Stomach (tissue), 9 donors: Measurements from ENCODE around the gene HSPA4. TPM values are rescaled to one million over a fixed set of nuclear protein-coding genes. Genes with fewer than 3 reads are reported as not detected.

ENCODE experiments used
- DNase-seq, 2 donors: peaks; one replicate each; pipeline versions ENCODE4 v3.0.0 to v3.0.0-alpha.2; 2013 to 2019
- H3K27ac ChIP-seq, 5 donors: fragments of 200-600 bp in 4 of 5; sonication (generic) in 4 of 5; one replicate each; pipeline ENCODE4 v1.5.1; 2013 to 2019; ENCODE audit warnings: mild to moderate bottlenecking in 1 of 5, moderate library complexity in 1 of 5
- H3K27me3 ChIP-seq, 3 donors: fragments of 200-600 bp; sonication (generic); one replicate each; pipeline ENCODE4 v1.5.1; 2017 to 2019; ENCODE audit warnings: mixed run types in 1 of 3
- H3K36me3 ChIP-seq, 4 donors: fragments of 200-600 bp; sonication (generic); 1 replicate in 3 of 4; 2 replicates in 1 of 4; pipeline ENCODE4 v1.5.1; 2016 to 2019
- H3K4me1 ChIP-seq, 4 donors: fragments of 200-600 bp; sonication (generic); one replicate each; pipeline ENCODE4 v1.5.1; 2016 to 2019
- H3K4me3 ChIP-seq, 4 donors: fragments of 200-600 bp; sonication (generic) in 3 of 4; one replicate each; pipeline ENCODE4 v1.5.1; 2016 to 2019; ENCODE audit warnings: mild to moderate bottlenecking in 1 of 4
- H3K9me3 ChIP-seq, 4 donors: fragments of 200-600 bp; sonication (generic); one replicate each; pipeline ENCODE4 v1.5.1; 2016 to 2019
- CTCF ChIP-seq, 7 experiments: fragments of 450-650 bp in 4 of 7; fragments of 200-600 bp in 3 of 7; sonication (generic) in 3 of 7; IDR thresholded peaks; one replicate each; pipeline ENCODE4 v1.5.1; 2016 to 2019; ENCODE audit warnings: antibody characterized with exemption in 7 of 7, control low read depth in 2 of 7, mild to moderate bottlenecking in 1 of 7
- EP300 ChIP-seq: sonication (generic); formaldehyde crosslinking; IDR thresholded peaks from one replicate; pipeline ENCODE4 v1.6.1; 2017; ENCODE audit warnings: antibody characterized with exemption
- POLR2A ChIP-seq, 4 donors: fragments of 450-650 bp; IDR thresholded peaks; one replicate each; pipeline ENCODE4 v1.6.1; 2016; ENCODE audit warnings: antibody characterized with exemption in 4 of 4, control low read depth in 2 of 4, mild to moderate bottlenecking in 1 of 4, moderate library complexity in 1 of 4
- POLR2AphosphoS5 ChIP-seq, 3 donors: sonication (generic); formaldehyde crosslinking; IDR thresholded peaks; one replicate each; pipeline ENCODE4 v1.6.1; 2016; ENCODE audit warnings: antibody characterized with exemption in 3 of 3
- WGBS, 5 donors: extraction: QIAGEN DNeasy Blood & Tissue Kit in 3 of 5; methylation state at CpG; one replicate each; pipeline versions ENCODE4 v1.1.5 to v1.1.7; 2013 to 2018; 5-methylcytosine and 5-hydroxymethylcytosine counted together
- intact Hi-C: fragments of 100-400 bp; cut with DNase I; formaldehyde crosslinking; loops from one replicate; pipeline ENCODE4 v1.15.1; 2023; ENCODE audit warnings: low total_unique reads
- polyA plus RNA-seq, 3 donors: library from polyadenylated mRNA; stranded (reverse); fragments of 200-250 nt; gene quantifications; one replicate each; pipeline ENCODE4 v1.2.3, GENCODE V29; 2013
- total RNA-seq, 5 donors: library from RNA; depleted of rRNA; stranded (reverse); fragments of >200 nt; gene quantifications; one replicate each; pipeline versions ENCODE4 v1.1.0 to v1.2.3, GENCODE V29; 2014 to 2016
- donor health status: healthy with polysubstance abuse.
- donor health status: Bipolar disorder and iron deficiency.
- donor health status: healthy.

The HSPA4 gene
- total and polyA plus RNA-seq, 8 donors = 21.6 to 79.1 (median 37.2) TPM

GRCh38 chr5:133059621-133060020 is 7.8 kb downstream of the HSPA4 start:
- Histone ChIP-seq H3K27ac (no peak overlapping the region), H3K4me1 (peaks cover 7 to 80% (median 47%) of the 10 kb centered on the region in 4 donors), H3K27me3 (no peaks in the 10 kb centered on the region), H3K4me3 (no peak overlapping the region), H3K36me3 (no peaks in the 10 kb centered on the region), H3K9me3 (no peaks in the 10 kb centered on the region)
- TF ChIP-seq POLR2AphosphoS5 (IDR thresholded peaks at IDR 0.05) = no peak
- no peak for TF ChIP-seq POLR2A (IDR thresholded peaks at IDR 0.05)
- no peak for TF ChIP-seq CTCF (IDR thresholded peaks at IDR 0.05)
- no peak for TF ChIP-seq EP300
- WGBS, 5 donors = 76 to 83% (median 79%) methylated on average over 3 of the region's 3 CpGs
- DNase-seq = no peak
- intact Hi-C loops = no loop called here

GRCh38 chr5:133062276-133062675 is 10.5 kb downstream of the HSPA4 start:
- WGBS, 5 donors = 46 to 74% (median 71%) methylated on average over 1 of the region's 1 CpG
- DNase-seq = no peak
- H3K4me1 ChIP-seq = peaks cover 12 to 75% (median 44%) of the 10 kb centered on the region in 4 donors
- H3K36me3 ChIP-seq = peaks cover 2 to 24% (median 12%) of the 10 kb centered on the region in 4 donors
- no peak overlapping the region for H3K4me3 ChIP-seq
- intact Hi-C loops = no loop called here
- TF ChIP-seq POLR2A (IDR thresholded peaks at IDR 0.05) (no peak), CTCF (IDR thresholded peaks at IDR 0.05) (no peak), POLR2AphosphoS5 (IDR thresholded peaks at IDR 0.05) (no peak), EP300 (no peak)
- no peaks in the 10 kb centered on the region for H3K9me3 ChIP-seq
- H3K27me3 ChIP-seq = no peaks in the 10 kb centered on the region
- no peak overlapping the region for H3K27ac ChIP-seq

- TF ChIP-seq CTCF (IDR thresholded peaks at IDR 0.05) (no peak), EP300 (no peak)
- Histone ChIP-seq H3K9me3 (no peaks in the 10 kb centered on the region), H3K27ac (peak overlapping the region in 1 of 5 donors; percentile 50), H3K27me3 (no peaks in the 10 kb centered on the region), H3K4me1 (peaks cover 12 to 58% (median 32%) of the 10 kb centered on the region in 4 donors), H3K4me3 (no peak overlapping the region), H3K36me3 (peaks cover 16 to 41% (median 26%) of the 10 kb centered on the region in 4 donors)
- no peak for DNase-seq
- 67 to 81% (median 79%) methylated on average over 10 of the region's 10 CpGs for WGBS, 5 donors
- intact Hi-C loops = no loop called here
These were observed 12.2 kb downstream of the HSPA4 start for GRCh38 chr5:133063965-133064364.

- H3K27ac ChIP-seq = peak overlapping the region in 3 of 5 donors; percentile 13 to 50 (median 15)
- H3K4me1 ChIP-seq = peaks cover 12 to 50% (median 32%) of the 10 kb centered on the region in 4 donors
- H3K36me3 ChIP-seq = peaks cover 21 to 56% (median 41%) of the 10 kb centered on the region in 4 donors
- peak in 1 of 2 donors; percentile 69 for DNase-seq
- 28 to 40% (median 38%) methylated on average over 1 of the region's 1 CpG for WGBS, 5 donors
- no peaks in the 10 kb centered on the region for H3K27me3 ChIP-seq
- no peaks in the 10 kb centered on the region for H3K9me3 ChIP-seq
- intact Hi-C loops = no loop called here
- no peak overlapping the region for H3K4me3 ChIP-seq
- TF ChIP-seq EP300 = no peak
- TF ChIP-seq POLR2A (IDR thresholded peaks at IDR 0.05) = no peak
- TF ChIP-seq POLR2AphosphoS5 (IDR thresholded peaks at IDR 0.05) = no peak
- no peak for TF ChIP-seq CTCF (IDR thresholded peaks at IDR 0.05)
These were observed 13.7 kb downstream of the HSPA4 start for GRCh38 chr5:133065471-133065870.
